HG03196 (cell line): ENCODE measurements around the gene MMAB.

Experiments used
- ATAC-seq: cut with Tn5 transposase; IDR thresholded peaks from one replicate; pipeline ENCODE4 v1.9.1; 2021; ENCODE audit not compliant: unreplicated experiment

MMAB gene

DNA sequence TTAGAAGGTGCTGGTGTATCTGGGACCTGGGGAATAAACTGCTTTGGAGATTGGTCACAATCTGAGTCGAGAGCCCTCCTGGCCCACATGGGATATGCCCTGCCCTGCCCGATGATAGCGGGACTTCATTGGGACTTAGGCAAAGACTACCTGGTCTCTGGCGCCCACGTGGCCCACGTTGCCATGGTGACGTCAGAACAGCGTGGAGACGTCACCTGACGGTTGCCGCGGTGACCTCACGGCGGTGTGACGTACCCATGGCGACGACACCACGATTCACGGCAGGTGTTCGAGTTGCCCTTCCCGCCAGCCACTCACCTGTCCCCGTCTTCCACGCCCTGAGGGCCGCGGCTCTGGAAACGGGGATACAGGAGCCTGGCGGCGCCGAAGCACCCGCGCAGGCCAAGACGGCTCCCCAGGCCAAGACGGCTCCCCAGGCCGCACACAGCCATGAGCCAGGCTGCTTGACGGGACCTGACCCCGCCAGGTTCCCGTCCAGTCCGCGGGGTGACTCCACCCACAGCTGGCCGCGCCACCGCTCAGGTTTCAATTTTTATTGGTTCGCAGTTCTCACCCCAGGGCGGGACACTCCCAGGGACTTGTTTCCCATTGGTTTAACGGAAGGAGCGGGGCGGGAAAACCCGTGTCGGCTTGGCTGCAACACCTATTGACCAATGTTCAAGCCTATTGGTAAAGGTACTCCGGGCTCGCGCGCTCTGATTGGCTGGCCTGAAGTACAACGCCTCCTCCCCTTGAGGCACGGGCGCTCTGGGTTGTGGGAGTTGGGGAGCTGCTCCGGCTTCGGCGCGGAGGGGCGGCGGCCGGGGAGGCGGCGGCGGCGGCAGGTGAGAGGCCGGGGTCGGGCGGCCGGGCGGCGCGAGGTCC is at the start of gene MMAB, which contains the start of gene MVK:
MMAB (minus strand) TSS at position 476 of the 885 bp plus-strand sequence; CDS start at position 452, 24 bp downstream.
MVK (plus strand) TSS at position 766 of the 885 bp plus-strand sequence. CDS start 1,029 bp downstream, outside the sequence.
- peak; percentile 92 for ATAC-seq

DNA sequence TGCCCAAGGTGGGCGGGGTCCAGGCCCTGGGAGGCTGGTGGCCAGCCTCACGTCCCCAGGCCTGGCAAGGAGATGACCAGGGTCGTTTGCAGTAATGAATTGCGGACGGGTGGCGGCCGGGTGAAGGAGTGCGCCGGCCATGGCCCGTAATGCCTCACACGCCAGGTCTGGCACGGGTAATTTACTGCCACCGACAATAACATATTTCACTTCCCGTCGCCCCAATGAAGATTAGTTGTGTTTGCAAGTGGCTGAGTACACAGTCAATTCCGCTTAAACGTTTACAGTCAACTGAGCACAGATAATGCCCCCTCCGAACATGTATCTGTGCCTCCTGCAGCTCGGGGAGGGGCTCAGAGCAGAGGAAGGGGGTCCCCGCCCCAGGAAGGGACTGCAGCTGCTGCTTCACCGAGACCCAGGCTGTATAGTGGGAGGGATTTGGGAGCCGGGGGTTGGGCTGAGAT is 48.6 kb upstream of the MMAB start:
- no peak for ATAC-seq

DNA sequence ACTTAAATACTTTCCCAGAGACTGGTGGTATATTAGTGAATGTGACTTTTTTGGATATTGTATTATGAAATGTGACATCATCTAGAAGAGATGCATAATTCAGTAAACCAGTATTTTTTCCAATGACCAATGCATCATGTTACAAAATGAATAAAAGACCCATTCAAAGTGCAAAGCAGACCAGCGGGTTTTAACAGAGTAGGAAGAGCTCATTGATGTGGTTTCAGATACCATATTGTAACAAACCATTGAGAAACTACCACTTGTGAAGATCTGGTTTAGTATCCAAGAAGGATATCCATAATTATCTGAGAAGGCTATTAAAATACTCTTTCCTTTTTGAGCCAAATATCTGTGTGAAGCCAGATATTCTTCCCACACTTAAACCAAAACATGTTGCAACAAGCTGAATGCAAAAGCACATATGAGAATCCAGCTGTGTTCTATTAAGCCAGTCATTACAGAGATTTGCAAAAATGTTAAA is 47.9 kb upstream of the MMAB start:
- ATAC-seq: no peak

DNA sequence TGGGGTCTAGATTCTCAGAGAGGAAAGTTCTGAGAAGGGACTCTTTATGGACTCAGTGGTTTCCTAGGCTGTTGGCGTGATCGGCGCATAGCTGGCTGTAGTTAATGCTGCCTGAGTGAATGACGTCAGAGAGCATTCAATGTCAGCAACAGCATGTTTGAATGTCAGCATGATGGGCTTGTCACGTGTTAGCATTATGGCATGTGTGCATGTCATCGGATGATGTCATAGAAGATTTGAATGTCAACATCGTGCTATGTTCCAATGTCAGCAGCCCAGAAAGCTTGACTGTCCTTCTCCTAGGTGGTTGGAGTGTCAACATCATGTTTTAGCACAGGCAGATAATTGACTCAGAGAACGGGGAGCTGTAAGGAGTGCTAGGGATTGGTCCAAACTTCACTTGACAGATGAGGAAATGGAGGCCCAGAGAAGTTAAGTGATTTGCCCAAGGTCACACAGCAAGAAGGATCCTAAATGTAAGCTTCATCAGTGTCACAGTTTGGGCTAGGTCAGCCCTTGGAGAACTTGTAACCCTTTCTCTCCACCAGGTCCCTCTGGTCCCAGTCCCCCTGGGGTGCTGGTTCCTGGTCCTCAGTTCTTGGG is 45.8 kb upstream of the MMAB start:
- ATAC-seq: no peak

DNA sequence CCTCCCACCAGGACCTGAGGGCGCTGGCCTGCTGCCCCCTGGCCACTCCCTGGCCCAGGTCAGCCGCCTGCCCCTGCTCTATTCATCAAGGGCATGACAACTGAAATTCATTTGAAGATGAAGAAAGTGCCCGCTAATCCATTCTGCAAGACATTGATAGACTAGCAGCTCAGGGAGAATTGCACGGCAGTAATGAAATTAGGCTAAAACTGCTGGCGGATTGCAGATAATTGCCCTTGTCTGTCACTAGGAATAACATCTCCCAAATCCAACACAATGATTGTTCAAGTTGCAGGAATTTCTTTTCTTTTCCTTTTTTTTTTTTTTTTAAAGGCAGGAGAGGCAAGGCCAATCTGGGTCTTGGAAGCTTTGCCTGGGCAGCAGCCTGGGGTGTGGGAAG is 44.8 kb upstream of the MMAB start:
- no peak for ATAC-seq

DNA sequence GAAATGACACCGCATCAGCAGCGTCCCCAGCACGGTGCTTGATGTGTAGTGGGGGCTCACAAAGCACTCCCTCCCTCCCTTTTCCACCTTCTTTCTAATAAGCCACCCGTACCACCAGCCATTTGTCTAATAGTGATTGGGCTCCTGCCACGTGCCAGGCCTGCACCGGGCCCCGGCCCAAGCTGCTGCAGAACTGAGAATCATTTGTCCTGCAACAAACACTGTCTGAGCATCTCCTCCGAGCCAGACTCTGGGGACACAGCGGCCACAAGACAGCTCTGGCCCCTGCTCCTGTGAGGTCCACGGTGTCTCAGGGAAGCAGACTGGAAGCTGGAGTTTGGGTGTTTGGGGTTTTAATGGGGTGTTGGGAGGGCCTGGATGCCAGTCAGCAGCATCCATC is 44.2 kb upstream of the MMAB start:
- no peak for ATAC-seq

DNA sequence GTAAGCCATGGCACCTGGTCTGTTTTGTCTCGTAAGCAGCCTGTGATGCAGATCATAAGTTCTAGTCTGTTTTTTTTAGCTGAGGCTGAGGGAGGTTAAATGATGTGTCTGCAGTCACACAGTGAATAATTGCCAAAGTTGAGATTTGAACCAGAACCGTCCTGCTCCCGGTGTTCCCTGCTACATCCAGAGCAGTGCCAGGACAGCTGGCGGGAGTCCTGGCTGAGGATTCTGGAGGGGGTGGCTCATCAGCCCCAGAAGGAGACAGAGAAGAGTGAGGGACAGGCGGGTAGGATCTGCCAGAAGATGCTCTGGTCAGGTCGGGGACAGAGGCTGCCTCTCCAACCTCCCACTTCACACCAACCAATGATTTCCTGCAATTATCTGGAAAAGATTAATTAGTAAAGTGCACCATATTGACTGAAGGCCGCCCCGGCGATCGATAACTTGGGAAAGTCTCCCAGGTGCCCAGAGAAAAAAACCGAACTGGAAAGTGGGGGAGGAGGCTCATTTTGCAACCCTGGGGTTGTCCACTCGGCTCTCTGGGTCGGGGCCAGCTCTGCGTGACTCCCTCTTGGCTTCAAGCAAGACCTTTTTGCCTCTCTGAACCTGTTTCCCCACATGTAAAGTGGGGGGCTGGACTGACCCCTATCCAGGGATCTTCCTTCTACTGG is 42.4 kb upstream of the MMAB start:
- no peak for ATAC-seq

DNA sequence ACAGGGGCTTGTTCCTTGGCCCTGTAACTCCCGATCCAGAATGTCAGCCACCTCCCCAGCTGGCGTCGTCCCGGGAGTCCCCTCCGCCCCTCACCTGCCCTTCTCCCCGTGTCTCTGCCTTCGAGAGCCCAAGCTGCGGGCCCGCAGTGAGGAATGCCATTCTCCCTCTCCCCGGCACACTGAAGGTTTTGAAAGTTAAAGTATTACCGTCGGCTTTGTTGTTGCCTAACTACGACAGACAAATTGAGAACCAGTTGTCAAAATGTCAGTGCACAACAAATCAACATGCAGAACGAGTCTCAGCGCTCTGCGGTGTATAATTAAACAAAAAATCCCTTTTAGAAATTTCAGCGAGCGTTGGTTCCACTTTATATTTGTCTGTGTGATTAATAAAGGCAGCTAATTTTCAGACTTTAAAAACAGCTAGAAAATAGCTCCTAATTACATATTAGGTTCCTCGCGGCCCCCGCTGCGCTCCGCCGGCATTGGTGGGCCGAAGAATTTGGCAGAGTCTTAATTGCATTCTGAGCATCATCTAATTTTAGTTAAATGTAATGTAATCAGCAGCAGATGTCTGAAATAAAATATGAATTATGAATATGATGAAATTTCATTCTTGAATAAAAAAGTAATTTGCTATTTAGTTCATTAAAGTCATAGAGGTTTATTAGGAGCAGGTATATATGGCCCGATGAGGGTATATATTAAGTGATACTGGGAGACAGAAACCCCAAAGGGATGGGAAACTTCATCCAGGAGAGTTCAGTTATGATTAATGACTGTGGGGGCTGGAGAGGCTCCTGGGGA is 40.5 kb upstream of the MMAB start:
- no peak for ATAC-seq

DNA sequence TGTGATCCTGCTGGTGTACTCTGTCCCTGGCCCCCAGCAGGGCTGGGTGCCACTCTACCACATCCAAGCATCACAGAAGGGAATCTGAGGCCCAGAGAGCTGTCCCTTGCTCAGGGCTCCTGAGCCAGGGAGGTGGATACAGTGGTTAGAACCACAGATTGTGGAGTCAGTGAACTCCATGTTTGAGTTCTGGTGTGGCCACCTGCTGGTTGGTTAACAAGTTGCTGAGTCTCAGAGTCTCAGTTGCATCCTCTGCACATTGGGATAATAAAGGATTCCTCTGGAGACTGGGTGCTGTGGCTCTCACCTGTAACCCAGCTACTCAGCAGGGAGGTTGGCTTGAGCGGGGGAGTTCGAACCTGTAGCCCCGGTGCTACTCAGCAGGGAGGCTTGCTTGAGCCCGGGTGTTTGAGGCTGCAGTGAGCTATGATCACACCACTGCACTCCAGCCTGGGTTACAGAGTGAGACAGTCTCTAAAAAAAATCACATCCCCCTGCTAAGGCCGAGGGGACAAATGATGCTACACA is 39.7 kb upstream of the MMAB start:
- no peak for ATAC-seq

DNA sequence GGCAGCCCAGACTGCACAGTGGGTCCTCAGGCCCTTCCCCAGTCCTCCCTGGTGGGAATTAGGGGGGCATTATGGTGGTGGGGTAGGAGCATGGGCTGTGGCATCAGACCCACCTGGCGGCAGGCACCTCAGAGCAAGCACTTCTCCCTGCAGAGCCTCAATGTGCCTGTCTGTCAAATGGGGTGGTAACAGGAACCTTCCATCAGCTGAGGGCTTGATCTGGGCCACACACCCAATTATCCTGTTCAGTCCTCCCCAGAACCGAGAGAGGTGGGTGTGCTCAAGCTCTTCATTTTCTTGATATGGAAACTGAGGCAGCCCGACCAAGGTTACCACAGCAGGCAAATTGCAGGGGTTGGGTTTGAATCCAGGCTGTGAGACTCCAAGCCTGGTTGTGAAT is 38.7 kb upstream of the MMAB start:
- no peak for ATAC-seq

DNA sequence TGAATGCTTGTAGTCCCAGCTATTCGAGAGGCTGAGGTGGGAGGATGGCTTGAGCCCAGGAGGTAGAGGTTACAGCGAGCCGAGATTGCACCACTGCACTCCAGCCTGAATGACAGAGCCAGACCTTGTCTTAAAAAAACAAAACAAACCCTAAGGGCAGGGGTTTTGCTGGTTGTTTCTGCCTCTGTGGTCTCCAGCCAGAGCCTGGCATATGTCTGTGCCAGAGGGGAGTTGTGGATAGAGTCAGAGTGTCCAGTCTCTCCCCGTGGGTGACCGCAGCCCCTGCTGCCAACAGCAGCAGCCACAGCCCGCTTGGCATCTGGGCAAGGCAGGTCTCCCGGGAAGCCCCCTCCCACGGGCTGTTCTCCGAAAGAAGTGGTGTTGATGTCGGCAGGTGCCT is 37.9 kb upstream of the MMAB start:
- no peak for ATAC-seq

DNA sequence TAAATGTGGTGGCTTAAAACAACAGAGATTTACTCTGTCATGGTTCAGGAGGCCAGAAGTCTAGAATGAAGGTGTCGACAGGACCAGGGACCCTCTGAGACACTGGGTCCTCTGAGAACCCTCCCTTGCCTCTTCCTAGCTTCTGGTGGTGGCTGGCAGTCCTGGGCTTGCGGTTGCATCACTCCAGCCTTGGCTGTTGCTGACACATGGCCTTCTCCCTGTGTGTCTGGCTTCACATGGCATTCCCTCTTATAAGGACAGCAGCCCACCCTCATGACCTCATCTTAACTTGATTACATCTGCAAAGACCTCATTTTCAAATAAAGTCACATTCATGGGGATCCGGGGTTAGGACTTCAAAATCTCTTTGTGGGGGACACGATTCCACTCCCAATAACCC is 37.2 kb upstream of the MMAB start:
- ATAC-seq: no peak

DNA sequence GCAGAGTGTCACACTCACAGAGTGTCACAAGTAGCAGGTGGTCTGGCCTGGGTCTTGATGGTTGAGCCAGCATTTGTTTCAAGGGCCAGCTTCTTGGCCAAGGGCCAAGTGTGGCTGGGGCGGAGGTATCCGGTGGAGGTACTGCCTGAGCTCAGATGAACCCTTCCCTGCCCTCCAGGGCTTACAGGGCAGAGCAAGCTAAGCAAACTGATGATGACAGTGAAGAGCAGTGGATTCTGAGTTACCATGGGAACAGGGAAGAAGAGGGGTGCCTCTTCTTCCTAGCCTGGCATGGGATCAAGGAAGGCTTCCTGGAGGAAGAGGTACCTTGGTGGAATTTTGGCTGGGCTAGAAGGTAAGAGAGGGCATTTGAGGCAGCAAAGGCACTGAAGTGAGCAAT is 36.0 kb upstream of the MMAB start:
- no peak for ATAC-seq

DNA sequence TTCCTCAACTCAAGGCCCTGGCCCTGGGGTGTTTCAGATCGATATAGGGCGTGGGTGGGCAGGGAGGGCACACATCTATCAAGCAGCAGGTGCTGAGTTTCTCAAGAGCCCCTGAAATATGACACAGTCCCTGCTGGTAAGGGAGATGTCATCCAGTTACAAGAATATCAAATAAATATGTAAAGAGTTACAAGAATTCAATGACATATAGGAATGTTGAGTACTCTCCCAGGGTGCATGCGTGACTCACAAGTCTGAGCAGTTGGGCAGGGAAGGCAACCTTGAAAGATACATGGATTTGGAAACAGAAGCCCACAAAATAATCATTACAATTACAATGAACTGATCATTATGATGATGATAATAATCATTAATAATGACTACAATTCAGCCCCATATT is 35.5 kb upstream of the MMAB start:
- no peak for ATAC-seq

DNA sequence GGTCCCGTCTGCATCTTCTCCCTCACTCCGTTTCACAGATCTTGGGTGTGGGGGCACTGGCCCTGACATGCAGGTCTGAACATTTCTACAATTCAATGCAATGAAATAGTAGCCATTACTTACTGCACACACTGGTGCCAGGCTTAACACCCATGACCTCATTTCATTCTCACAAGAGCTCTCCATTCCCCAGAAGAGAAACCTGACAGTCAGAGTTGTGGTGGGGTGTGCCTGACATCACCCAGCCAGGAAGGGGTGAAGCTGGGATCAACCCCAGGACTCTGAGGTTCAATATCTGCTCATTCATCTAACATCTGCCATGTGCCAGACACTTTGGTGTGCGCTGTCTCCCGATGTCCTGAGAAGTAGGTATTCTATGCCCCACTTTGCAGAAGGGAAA is 35.0 kb upstream of the MMAB start:
- ATAC-seq: no peak

DNA sequence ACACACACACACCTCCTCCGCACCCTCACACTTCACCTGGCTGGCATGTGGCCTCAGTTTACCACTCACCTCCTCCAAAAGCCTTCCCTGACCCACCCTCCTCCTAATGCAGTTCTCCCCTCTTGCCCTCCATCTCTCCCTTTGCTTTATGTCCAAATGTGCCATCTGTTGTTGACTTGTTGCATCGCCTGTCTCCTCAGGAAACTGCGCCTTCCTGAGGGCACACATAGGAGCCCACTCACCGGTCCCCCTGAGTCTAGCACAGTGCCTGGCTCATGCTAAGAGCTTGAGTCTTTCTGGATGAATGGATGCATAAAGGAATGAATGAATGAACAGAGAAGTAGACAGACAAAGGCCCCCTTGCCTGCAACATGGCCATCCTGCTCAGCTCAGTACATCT is 34.3 kb upstream of the MMAB start:
- ATAC-seq: no peak

DNA sequence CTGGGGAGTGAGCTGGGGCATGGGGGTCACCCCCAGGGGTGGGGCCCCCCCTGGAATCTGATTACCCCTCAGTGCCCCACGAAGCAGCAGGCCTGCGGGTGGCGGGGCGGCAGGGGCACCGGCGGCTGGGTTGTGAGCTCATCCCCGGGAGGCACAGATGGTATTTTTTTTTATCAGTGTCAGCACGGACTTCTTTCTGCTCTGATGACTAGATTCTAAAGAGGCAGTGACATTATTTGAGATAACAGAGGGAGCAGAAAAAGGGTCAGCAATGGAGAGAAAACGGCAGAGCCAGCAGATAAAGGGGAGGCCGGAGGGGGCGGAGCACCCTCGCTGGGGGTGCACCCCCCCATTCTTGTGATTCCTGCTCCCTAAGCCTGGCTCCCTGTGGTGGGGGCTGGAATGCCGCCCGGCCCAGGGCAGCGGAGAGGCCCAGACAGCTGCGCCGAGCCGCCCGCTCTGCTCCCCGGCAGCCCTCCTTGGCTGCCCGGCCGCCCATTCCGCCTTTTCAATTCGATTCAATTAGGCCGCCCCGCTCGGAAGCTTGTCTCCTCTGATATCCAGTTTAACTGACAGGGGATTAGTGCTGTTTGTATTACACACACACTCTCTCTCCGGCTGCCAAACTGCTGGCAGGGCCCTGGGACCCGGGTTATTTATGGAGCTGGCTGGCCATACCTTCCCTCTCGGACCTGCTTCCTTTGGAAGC is 33.2 kb upstream of the MMAB start:
- ATAC-seq: no peak

DNA sequence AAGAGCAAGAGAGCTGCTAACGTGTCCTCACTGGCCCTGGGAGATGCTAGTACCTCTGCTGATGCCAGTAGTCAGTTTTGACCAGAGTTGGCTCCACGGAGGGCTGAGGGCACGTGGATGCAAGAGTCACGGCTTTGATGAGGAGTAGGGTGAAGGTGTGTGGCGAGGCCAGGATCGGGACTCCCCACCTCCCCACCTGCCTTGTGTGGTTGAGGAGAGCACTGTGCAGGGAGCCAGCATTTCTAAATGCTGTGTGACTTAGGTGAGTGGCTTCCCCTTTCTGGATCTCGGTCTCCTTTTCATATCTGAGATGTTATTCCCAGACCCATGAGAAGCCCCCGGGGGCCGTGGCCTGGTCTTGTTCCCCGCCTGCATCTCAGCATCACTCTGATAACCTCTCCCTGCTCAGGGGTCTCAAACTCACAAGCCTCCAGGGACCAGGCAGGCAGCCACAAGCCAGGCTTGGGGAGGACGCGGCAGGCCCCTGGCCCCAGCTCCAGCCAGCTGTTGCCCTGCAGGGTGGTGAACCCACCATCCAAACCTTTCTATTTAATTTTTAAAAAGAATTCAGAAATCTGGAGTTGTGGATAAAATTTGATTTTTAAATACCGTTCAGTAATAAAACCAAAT is 32.4 kb upstream of the MMAB start:
- no peak for ATAC-seq

DNA sequence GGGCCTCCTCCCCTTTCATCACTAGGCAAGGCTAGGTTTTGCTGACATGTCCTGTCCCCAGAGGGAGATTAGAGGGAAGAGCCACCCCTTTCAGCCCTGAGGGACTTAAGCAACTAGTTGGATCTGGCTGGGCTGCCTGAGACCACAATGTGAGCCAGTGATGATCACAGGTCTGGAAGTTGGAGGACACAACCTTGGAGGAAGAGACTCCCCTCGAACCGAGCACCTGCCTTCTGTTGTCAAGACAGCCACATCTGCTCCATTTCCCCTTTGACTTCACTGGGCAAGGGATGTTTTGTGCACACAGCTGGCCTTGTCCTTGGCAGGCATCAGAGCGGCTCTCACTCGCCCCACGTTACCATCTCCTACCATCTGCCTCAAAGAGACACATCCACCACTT is 31.7 kb upstream of the MMAB start:
- ATAC-seq: no peak
